Fibroblast of lung (primary cell): ENCODE measurements around the gene NMBR. TPM values are rescaled to one million over a fixed set of nuclear protein-coding genes. Genes with fewer than 3 reads are reported as not detected.

Experiments used
- DNase-seq, 2 donors: peaks; one replicate each; pipeline versions ENCODE4 v3.0.0 to v3.0.0-alpha.2; 2010; ENCODE audit warnings: low read depth in 2 of 2
- H2AFZ ChIP-seq: 2 replicates; pipeline ENCODE4 v1.5.1; 2012; ENCODE audit warnings: low read length, control low read depth, inconsistent platforms
- H3K27ac ChIP-seq: 2 replicates; pipeline ENCODE4 v1.5.1; 2011; ENCODE audit warnings: low read length, control low read depth; ENCODE audit not compliant: insufficient read depth
- H3K27me3 ChIP-seq: 2 replicates; pipeline ENCODE4 v1.5.1; 2011; ENCODE audit warnings: mild to moderate bottlenecking, low read length; ENCODE audit not compliant: control insufficient read depth, insufficient read depth
- H3K36me3 ChIP-seq: 2 replicates; pipeline ENCODE4 v1.5.1; 2011; ENCODE audit warnings: low read length; ENCODE audit not compliant: control insufficient read depth, insufficient read depth
- H3K4me1 ChIP-seq: 2 replicates; pipeline ENCODE4 v1.5.1; 2011; ENCODE audit warnings: low read length; ENCODE audit not compliant: control insufficient read depth, insufficient read depth; ENCODE audit errors: extremely low read depth
- H3K4me2 ChIP-seq: 2 replicates; pipeline ENCODE4 v1.5.1; 2011; ENCODE audit warnings: low read length, control low read depth; ENCODE audit not compliant: insufficient read depth; ENCODE audit errors: extremely low read depth
- H3K4me3 ChIP-seq, 4 experiments: fragments of 200-600 bp in 1 of 4; sonication (generic) in 1 of 4; replicated peaks in 1 of 4; 2 replicates each; pipeline ENCODE4 v1.5.1; 2011 to 2016; ENCODE audit warnings: low read length in 4 of 4, low read depth in 3 of 4, mild to moderate bottlenecking in 3 of 4, control low read depth in 2 of 4, inconsistent platforms in 1 of 4, mixed read lengths in 1 of 4; ENCODE audit not compliant: insufficient read depth in 1 of 4; ENCODE audit errors: control extremely low read depth in 1 of 4
- H3K79me2 ChIP-seq: 2 replicates; pipeline ENCODE4 v1.5.1; 2012; ENCODE audit warnings: mild to moderate bottlenecking, low read length, inconsistent platforms; ENCODE audit not compliant: control insufficient read depth, insufficient read depth
- H3K9ac ChIP-seq: 2 replicates; pipeline ENCODE4 v1.5.1; 2011; ENCODE audit warnings: mild to moderate bottlenecking, low read length, control low read depth; ENCODE audit not compliant: insufficient read depth
- H3K9me3 ChIP-seq: 2 replicates; pipeline ENCODE4 v1.5.1; 2012; ENCODE audit warnings: low read depth, low read length; ENCODE audit not compliant: control insufficient read depth, insufficient read depth
- H4K20me1 ChIP-seq: 2 replicates; pipeline ENCODE4 v1.5.1; 2011; ENCODE audit warnings: low read length; ENCODE audit not compliant: control insufficient read depth, insufficient read depth; ENCODE audit errors: extremely low read depth
- EZH2 ChIP-seq: IDR thresholded peaks from 2 replicates; pipeline ENCODE4 v1.5.1; 2012; ENCODE audit warnings: low read length, control low read depth, mild to moderate bottlenecking; ENCODE audit errors: missing control alignments
- polyA plus RNA-seq, 2 donors: library from polyadenylated mRNA; depleted of rRNA in 1 of 2; stranded (reverse) in 1 of 2; unstranded in 1 of 2; fragments of >200 nt; gene quantifications; 2 replicates each; pipeline ENCODE4 v1.2.1, GENCODE V29; 2011 to 2012; ENCODE audit warnings: missing spikeins in 1 of 2
- total RNA-seq: library from RNA; depleted of rRNA; stranded (reverse); fragments of >200 nt; gene quantifications from 2 replicates; pipeline ENCODE4 v1.2.1, GENCODE V29; 2014
- TF ChIP-seq, protein P1 (sequence below), 2 donors: IDR thresholded peaks in 1 of 2; conservative IDR thresholded peaks in 1 of 2; 1 replicate in 1 of 2; 2 replicates in 1 of 2; pipeline ENCODE4 v1.5.1; 2011 to 2012; ENCODE audit warnings: low read length in 2 of 2, control low read depth in 1 of 2, inconsistent platforms in 1 of 2, low read depth in 1 of 2, mild to moderate bottlenecking in 1 of 2

NMBR gene
- total and polyA plus RNA-seq, 2 donors (not counting 1 experiment from before 2014, with no cell fraction given): 0.05 TPM; not detected in 1

DNA sequence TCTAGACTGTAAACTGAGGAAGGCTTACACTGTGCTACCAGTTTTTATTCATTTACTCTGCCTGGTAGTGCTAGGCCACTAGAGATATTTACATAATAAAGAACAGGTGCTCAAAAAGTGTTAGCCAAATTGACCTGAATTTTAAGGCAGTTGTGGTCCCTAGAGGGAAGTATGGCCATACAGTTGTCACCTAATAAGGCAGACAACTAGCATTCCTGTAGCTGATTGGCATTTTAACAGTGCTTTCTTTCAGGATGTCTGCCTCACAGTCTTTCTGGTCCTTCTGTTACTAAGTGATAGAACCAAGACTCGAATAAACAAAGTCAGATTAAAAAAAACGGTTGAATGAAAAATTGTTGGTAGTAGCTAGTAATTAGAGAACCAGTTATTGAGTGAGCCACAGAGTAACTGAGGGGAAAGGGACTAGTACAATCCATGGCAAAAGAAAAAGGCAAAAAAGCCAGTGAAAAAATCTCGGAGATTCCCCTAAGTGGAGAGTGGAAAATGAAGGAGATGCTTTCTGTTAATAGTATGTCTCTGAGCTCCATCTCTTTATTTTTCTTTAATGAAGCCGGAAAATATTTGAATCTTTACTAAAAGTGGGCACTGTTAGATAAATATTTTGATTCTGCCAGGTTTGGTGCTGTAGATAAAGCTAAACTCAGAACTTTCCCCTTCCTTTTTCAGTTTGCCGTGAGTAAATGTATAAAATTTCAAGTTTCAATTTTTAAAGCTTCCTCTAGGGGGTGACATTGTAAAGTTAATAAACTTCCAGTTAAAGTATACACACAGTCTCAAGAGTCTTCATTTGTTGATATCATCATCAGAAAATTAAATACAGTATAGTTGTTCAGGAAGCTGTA lies 9.2 kb upstream of the NMBR start:
- no peaks in the 10 kb centered on the region for H3K36me3 ChIP-seq
- H3K9me3 ChIP-seq: no peaks in the 10 kb centered on the region
- H3K4me3 ChIP-seq: peak overlapping the region in 3 of 4 experiments; percentile 0 to 38 (median 37)
- H3K27me3 ChIP-seq: no peaks in the 10 kb centered on the region
- no peak for TF ChIP-seq EZH2
- TF ChIP-seq, protein P1, sequence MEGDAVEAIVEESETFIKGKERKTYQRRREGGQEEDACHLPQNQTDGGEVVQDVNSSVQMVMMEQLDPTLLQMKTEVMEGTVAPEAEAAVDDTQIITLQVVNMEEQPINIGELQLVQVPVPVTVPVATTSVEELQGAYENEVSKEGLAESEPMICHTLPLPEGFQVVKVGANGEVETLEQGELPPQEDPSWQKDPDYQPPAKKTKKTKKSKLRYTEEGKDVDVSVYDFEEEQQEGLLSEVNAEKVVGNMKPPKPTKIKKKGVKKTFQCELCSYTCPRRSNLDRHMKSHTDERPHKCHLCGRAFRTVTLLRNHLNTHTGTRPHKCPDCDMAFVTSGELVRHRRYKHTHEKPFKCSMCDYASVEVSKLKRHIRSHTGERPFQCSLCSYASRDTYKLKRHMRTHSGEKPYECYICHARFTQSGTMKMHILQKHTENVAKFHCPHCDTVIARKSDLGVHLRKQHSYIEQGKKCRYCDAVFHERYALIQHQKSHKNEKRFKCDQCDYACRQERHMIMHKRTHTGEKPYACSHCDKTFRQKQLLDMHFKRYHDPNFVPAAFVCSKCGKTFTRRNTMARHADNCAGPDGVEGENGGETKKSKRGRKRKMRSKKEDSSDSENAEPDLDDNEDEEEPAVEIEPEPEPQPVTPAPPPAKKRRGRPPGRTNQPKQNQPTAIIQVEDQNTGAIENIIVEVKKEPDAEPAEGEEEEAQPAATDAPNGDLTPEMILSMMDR (conservative IDR thresholded peaks at IDR 0.05 in 1 of 2, IDR thresholded peaks at IDR 0.05 in 1 of 2; ENCODE audit: low read depth in 1 of 2, low read length in 2 of 2): peak; percentile 16 to 38
- H3K4me2 ChIP-seq: peak overlapping the region; percentile 68
- H3K27ac ChIP-seq: peak overlapping the region; percentile 41
- peaks cover 74% of the 10 kb centered on the region for H3K79me2 ChIP-seq
- DNase-seq: peak; percentile 8 to 60
- H3K4me1 ChIP-seq: peaks cover 6% of the 10 kb centered on the region
- H3K9ac ChIP-seq: no peak overlapping the region
- no peak overlapping the region for H2AFZ ChIP-seq
- no peaks in the 10 kb centered on the region for H4K20me1 ChIP-seq

DNA sequence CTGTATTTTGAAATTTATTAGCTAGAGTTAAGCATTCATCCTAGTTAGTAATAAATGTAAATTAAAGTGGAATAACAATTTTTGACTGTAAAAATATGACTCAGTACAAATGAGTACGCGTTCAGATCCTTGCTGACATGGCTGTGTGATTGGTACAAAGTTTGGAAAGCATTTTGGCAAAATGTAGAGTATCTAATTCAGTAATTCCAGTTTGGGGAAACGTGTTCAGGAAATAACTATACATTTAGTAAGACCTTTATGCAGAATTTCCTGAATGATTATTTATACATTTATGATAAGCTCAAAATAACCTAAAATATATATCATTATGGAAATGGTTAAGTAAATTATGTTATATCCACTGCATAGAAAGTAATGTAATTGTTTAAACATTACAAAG lies 8.2 kb upstream of the NMBR start:
- Histone ChIP-seq H3K9ac (no peak overlapping the region), H4K20me1 (no peaks in the 10 kb centered on the region), H3K9me3 (no peaks in the 10 kb centered on the region), H3K36me3 (no peaks in the 10 kb centered on the region), H3K4me3 (no peak overlapping the region), H3K4me1 (peaks cover 6% of the 10 kb centered on the region), H3K79me2 (peaks cover 76% of the 10 kb centered on the region), H3K27me3 (no peaks in the 10 kb centered on the region), H3K27ac (no peak overlapping the region), H3K4me2 (no peak overlapping the region), H2AFZ (no peak overlapping the region)
- TF ChIP-seq EZH2: no peak
- TF ChIP-seq, protein P1 (conservative IDR thresholded peaks at IDR 0.05 in 1 of 2, IDR thresholded peaks at IDR 0.05 in 1 of 2; ENCODE audit: low read depth in 1 of 2, low read length in 2 of 2): no peak
- no peak for DNase-seq

DNA sequence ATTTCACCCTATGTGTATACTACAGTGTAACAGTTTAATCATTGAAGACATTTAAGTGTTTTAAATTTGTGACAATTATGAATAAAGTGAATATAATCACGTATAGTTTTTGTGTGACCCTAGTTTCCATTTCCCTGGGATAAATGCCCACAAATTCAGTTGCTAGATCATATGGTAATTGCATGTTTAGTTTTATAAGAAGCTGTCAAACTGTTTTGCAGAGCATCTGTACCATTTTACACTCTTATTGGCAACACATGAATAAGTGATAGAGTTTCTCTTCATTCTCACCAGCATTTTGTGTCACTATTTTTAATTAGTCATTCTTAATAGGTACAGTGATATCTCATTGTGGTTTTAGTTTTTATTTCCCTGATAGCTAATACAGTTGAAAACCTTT lies 7.4 kb upstream of the NMBR start:
- no peak overlapping the region for H3K27ac ChIP-seq

More for the DNA sequence above, 7.4 kb upstream of the NMBR start:
- no peaks in the 10 kb centered on the region for H3K27me3 ChIP-seq
- H3K9me3 ChIP-seq: no peaks in the 10 kb centered on the region
- TF ChIP-seq, protein P1 (conservative IDR thresholded peaks at IDR 0.05 in 1 of 2, IDR thresholded peaks at IDR 0.05 in 1 of 2; ENCODE audit: low read depth in 1 of 2, low read length in 2 of 2): no peak
- TF ChIP-seq EZH2: no peak
- no peaks in the 10 kb centered on the region for H3K36me3 ChIP-seq
- H3K9ac ChIP-seq: no peak overlapping the region
- no peak overlapping the region for H3K4me3 ChIP-seq
- no peaks in the 10 kb centered on the region for H4K20me1 ChIP-seq
- no peak for DNase-seq
- no peak overlapping the region for H3K4me2 ChIP-seq
- H3K79me2 ChIP-seq: peaks cover 80% of the 10 kb centered on the region
- H3K4me1 ChIP-seq: peaks cover 6% of the 10 kb centered on the region
- H2AFZ ChIP-seq: no peak overlapping the region
